ENCODE measurements around the gene MTF1.

MTF1 gene

DNA sequence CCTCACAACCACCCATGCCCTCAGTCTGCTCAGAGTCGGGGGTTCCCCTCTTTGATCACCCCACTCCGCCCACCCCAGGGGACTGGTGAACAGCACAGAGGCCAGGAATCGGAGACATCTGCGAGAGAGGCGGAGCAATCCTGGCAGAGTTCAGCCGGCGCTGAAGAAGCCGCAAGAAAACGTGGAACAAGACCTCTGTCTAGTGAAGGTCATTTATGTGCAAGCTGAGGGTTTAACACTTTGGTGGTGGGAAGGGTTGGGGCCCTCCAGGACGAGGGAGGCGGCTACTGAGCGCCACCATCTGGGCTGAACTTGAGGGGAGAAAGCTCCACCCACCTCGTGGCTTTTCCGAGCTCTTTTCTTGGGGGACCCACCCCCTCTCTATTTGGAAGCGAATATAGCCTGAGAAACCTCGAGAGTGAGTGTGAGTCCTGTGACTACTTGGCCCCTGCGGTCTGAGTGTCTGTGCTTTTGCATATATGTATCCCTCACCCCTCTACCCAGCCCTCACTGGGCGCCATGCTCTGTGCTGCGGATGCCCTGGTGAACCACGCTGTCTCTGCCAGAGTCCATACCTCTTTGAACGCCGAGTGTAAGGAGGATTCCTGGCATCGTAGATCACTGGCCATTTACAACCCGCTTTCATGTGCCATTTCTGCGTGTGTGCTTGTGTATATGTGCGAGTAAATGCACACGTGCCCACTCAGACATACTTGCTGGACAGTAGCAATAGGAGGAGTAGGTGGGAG is 93.3 kb downstream of the MTF1 start:
- H3K27me3 ChIP-seq (ENCODE audit: control insufficient read depth, insufficient read depth, low read length, poor library complexity, severe bottlenecking) = peaks cover 99% of the 10 kb centered on the region
- no peak overlapping the region for H3K27ac ChIP-seq (ENCODE audit: insufficient read depth, low read depth, low read length, poor library complexity, severe bottlenecking)
- 28 to 32% methylated on average over 27 of the region's 27 CpGs for WGBS, 2 experiments
- no peak overlapping the region for H3K4me3 ChIP-seq (ENCODE audit: insufficient read depth, low read depth, low read length)
- no peaks in the 10 kb centered on the region for H3K9me3 ChIP-seq (ENCODE audit: control insufficient read depth, low read length)
- no peaks in the 10 kb centered on the region for H3K36me3 ChIP-seq (ENCODE audit: control insufficient read depth, insufficient read depth, low read length)
- peaks cover 8% of the 10 kb centered on the region for H3K4me1 ChIP-seq (ENCODE audit: control insufficient read depth, insufficient read depth, low read length)

GRCh38 chr1:37764888-37765441 is 94.4 kb downstream of the MTF1 start, which contains the start of gene EPHA10:
Gene EPHA10, minus strand, starts transcription at chr1:37765120. Its CDS starts 54 bp downstream, at chr1:37765066.
- Histone ChIP-seq H3K4me1 (ENCODE audit: control insufficient read depth, insufficient read depth, low read length) (peaks cover 8% of the 10 kb centered on the region), H3K27ac (ENCODE audit: insufficient read depth, low read depth, low read length, poor library complexity, severe bottlenecking) (no peak within 1 kb of the TSS), H3K9me3 (ENCODE audit: control insufficient read depth, low read length) (no peaks in the 10 kb centered on the region), H3K4me3 (ENCODE audit: insufficient read depth, low read depth, low read length) (no peak within 1 kb of the TSS), H3K36me3 (ENCODE audit: control insufficient read depth, insufficient read depth, low read length) (no peaks in the 10 kb centered on the region), H3K27me3 (ENCODE audit: control insufficient read depth, insufficient read depth, low read length, poor library complexity, severe bottlenecking) (peaks cover 99% of the 10 kb centered on the region)
- 19 to 23% methylated on average over 33 of the region's 33 CpGs for WGBS, 2 experiments

- Histone ChIP-seq H3K4me1 (ENCODE audit: control insufficient read depth, insufficient read depth, low read length) (peaks cover 8% of the 10 kb centered on the region), H3K4me3 (ENCODE audit: insufficient read depth, low read depth, low read length) (no peak overlapping the region), H3K9me3 (ENCODE audit: control insufficient read depth, low read length) (no peaks in the 10 kb centered on the region), H3K27me3 (ENCODE audit: control insufficient read depth, insufficient read depth, low read length, poor library complexity, severe bottlenecking) (peaks cover 100% of the 10 kb centered on the region), H3K27ac (ENCODE audit: insufficient read depth, low read depth, low read length, poor library complexity, severe bottlenecking) (no peak overlapping the region), H3K36me3 (ENCODE audit: control insufficient read depth, insufficient read depth, low read length) (no peaks in the 10 kb centered on the region)
- WGBS, 2 experiments = 11% methylated on average over 29 of the region's 29 CpGs
Observed at GRCh38 chr1:37764414-37764825, 95.0 kb downstream of the MTF1 start.

DNA sequence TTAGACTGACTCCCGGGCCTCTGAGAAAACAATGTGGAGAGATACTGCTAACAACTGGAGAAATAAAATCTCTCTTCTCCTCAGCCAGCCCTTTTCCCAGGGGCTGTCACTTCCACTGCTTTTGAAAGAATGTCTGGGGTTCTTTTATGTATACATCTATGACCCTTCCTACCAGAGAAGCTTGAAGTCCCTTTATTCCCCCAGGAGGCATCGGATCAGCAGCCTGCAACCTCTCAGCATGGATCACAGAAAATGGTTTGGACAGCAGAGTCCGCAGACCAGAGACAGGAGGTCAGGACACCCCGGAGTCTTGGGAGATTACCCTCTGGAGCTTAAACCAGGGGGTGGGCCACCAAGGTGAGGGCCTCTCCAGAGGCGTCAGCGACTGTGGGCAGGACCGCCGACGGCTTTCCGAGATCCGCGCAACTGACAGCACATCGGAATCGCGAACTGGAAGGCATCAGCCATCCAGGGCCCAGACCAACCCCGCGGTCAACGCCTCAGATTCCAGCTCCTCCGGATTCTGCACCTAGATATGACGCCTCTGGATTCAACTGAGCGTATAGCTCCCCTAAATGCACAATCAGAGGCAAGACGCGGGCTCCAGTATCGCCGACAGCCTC is 95.5 kb downstream of the MTF1 start:
- Histone ChIP-seq H3K27ac (ENCODE audit: insufficient read depth, low read depth, low read length, poor library complexity, severe bottlenecking) (no peak overlapping the region), H3K4me1 (ENCODE audit: control insufficient read depth, insufficient read depth, low read length) (peaks cover 8% of the 10 kb centered on the region), H3K4me3 (ENCODE audit: insufficient read depth, low read depth, low read length) (no peak overlapping the region), H3K36me3 (ENCODE audit: control insufficient read depth, insufficient read depth, low read length) (no peaks in the 10 kb centered on the region), H3K27me3 (ENCODE audit: control insufficient read depth, insufficient read depth, low read length, poor library complexity, severe bottlenecking) (peaks cover 100% of the 10 kb centered on the region), H3K9me3 (ENCODE audit: control insufficient read depth, low read length) (no peaks in the 10 kb centered on the region)
- WGBS, 2 experiments = 36 to 39% methylated on average over 25 of the region's 25 CpGs

DNA sequence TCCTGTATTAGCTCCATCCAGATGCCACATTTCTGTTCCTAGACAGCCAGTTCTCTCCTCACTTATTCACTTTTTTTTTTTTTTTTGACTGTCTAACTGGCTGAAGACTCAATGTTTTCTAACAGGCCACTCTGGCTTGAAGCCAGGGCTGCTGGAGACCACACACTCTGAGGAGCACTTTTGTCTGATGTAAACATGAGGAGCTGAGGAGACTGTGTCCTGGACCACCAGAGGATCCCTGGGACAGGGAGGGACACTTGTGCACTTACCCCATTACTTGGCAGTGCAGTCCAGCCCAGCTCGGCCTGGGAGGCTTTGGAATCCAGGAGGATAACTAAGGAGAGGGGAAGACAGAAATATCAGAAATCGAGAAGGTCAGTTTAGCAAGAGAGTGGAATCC is 96.9 kb downstream of the MTF1 start:
- 71% methylated on average over 2 of the region's 2 CpGs for WGBS, 2 experiments
- no peak overlapping the region for H3K4me3 ChIP-seq (ENCODE audit: insufficient read depth, low read depth, low read length)
- peaks cover 8% of the 10 kb centered on the region for H3K4me1 ChIP-seq (ENCODE audit: control insufficient read depth, insufficient read depth, low read length)

DNA sequence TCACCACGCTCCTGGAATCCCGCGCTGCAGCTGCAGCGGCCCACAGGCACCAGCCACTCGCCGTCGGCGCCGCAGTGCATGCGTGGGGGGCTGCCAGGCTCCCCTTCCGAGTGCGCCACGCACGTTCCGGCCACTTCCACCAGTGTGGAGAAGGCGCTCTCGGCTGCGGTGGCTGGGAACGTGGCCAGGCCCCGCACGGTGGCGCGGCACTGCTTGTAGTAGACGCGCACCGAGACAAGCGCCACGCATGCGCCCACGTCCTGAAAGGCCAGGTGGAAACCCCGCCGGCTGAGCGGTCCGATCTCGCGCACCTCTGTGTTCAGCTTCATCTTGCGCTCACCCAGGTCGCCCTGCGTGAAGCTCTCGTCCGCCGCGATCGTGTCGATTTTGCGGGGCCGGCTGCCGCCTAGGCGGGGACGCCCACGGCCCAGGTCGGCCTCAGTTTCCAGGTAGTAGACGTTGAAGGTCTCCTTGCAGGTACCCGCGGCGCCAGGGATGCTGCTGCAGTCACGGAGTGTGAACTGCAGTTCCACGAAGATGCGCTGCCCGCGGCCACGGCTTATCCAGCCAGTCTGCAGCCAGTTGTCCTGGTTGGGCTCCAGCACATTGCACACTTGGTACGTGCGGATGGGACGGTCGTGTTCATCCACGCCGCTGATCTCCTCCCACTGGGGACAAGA is 97.8 kb downstream of the MTF1 start:
- Histone ChIP-seq H3K4me1 (ENCODE audit: control insufficient read depth, insufficient read depth, low read length) (peaks cover 8% of the 10 kb centered on the region), H3K36me3 (ENCODE audit: control insufficient read depth, insufficient read depth, low read length) (no peaks in the 10 kb centered on the region), H3K9me3 (ENCODE audit: control insufficient read depth, low read length) (no peaks in the 10 kb centered on the region), H3K27me3 (ENCODE audit: control insufficient read depth, insufficient read depth, low read length, poor library complexity, severe bottlenecking) (peaks cover 100% of the 10 kb centered on the region), H3K4me3 (ENCODE audit: insufficient read depth, low read depth, low read length) (no peak overlapping the region), H3K27ac (ENCODE audit: insufficient read depth, low read depth, low read length, poor library complexity, severe bottlenecking) (no peak overlapping the region)
- 85 to 86% methylated on average over 68 of the region's 68 CpGs for WGBS, 2 experiments

More for the DNA sequence above, 96.9 kb downstream of the MTF1 start:
- Histone ChIP-seq H3K9me3 (ENCODE audit: control insufficient read depth, low read length) (no peaks in the 10 kb centered on the region), H3K27ac (ENCODE audit: insufficient read depth, low read depth, low read length, poor library complexity, severe bottlenecking) (no peak overlapping the region), H3K36me3 (ENCODE audit: control insufficient read depth, insufficient read depth, low read length) (no peaks in the 10 kb centered on the region), H3K27me3 (ENCODE audit: control insufficient read depth, insufficient read depth, low read length, poor library complexity, severe bottlenecking) (peaks cover 100% of the 10 kb centered on the region)

All from ectodermal cell (in vitro differentiated cells).